Right ventricle myocardium superior (tissue), 1 donor: ENCODE measurements around the gene SFTPA2. TPM values are rescaled to one million over a fixed set of nuclear protein-coding genes. Genes with fewer than 3 reads are reported as not detected.
A peak's percentile ranks its signal among the peaks of the same experiment; 100 is the strongest.
"Not testable (repeated sequence)": the region's sequence is repeated elsewhere in the genome, so short reads cannot be mapped to it uniquely, and the experiment has no call there.

ENCODE experiments used
- ATAC-seq: fragments of 200-7000 bp; cut with Tn5 transposase; one replicate; pipeline ENCODE4 v1.9.1; 2020; ENCODE audit warnings: mild to moderate bottlenecking; ENCODE audit not compliant: poor library complexity
- DNase-seq: peaks from one replicate; pipeline ENCODE4 v3.0.0-alpha.2; 2020
- intact Hi-C: fragments of 100-400 bp; cut with DNase I; formaldehyde crosslinking; loops from one replicate; pipeline ENCODE4 v1.11.2; 2022
- total RNA-seq: library from RNA; stranded (reverse); fragmentation: NEBNext Ultra II Directional; extraction: Animal tissue kit (Norgen Biotek cat#: 25700); gene quantifications from one replicate; pipeline ENCODE4 v1.2.1, GENCODE V29; 2021
- donor health status: DM: no; HTN: yes; CAD: no; lungs with severe emphysema.

Gene SFTPA2
- total RNA-seq, 1 donor from 2014 or later, result 0.27 TPM

- intact Hi-C loops, result loop anchor here (10.0 kb wide), 1 partner anchor 371 kb away; no protein-coding TSS in a partner anchor
- DNase-seq (no peak), ATAC-seq (no peak)
Measured at GRCh38 chr10:79563426-79563825, 3.2 kb upstream of the SFTPA2 start.

- peak; percentile 80 for DNase-seq
- ATAC-seq, result peak; percentile 92
- intact Hi-C loops, result loop anchor here (10.0 kb wide), 1 partner anchor 373 kb away; no protein-coding TSS in a partner anchor
Measured at GRCh38 chr10:79562135-79562756, 2.0 kb upstream of the SFTPA2 start.

GRCh38 chr10:79561257-79561656 is 1.1 kb upstream of the SFTPA2 start:
- ATAC-seq (no peak), DNase-seq (no peak)
- intact Hi-C loops, result loop anchor here (10.0 kb wide), 1 partner anchor 374 kb away; no protein-coding TSS in a partner anchor

GRCh38 chr10:79559726-79560125 is 481 bp downstream of the SFTPA2 start:
- no peak for ATAC-seq
- DNase-seq, result no peak

GRCh38 chr10:79556961-79557360 is 3.2 kb downstream of the SFTPA2 start:
- DNase-seq, intact Hi-C loops, ATAC-seq: not testable (repeated sequence)

More at GRCh38 chr10:79559726-79560125, 481 bp downstream of the SFTPA2 start:
- intact Hi-C loops, result loop anchor here (10.0 kb wide), 1 partner anchor 375 kb away; no protein-coding TSS in a partner anchor

- DNase-seq (no peak), ATAC-seq (no peak)
- intact Hi-C loops, result no loop called here
Measured at GRCh38 chr10:79555354-79556309, 4.6 kb downstream of the SFTPA2 start.

- DNase-seq, result no peak
- ATAC-seq, result peak; percentile 34
- intact Hi-C loops, result no loop called here
Measured at GRCh38 chr10:79552143-79552542, 8.1 kb downstream of the SFTPA2 start.

GRCh38 chr10:79547973-79548372 is 12.2 kb downstream of the SFTPA2 start:
- no peak for DNase-seq
- no peak for ATAC-seq
- intact Hi-C loops, result no loop called here

GRCh38 chr10:79547128-79547527 is 13.1 kb downstream of the SFTPA2 start:
- intact Hi-C loops, DNase-seq, ATAC-seq: not testable (repeated sequence)

- intact Hi-C loops, result not testable (repeated sequence)
Measured at GRCh38 chr10:79544926-79545659, 15.1 kb downstream of the SFTPA2 start.

GRCh38 chr10:79544408-79544807 is 15.8 kb downstream of the SFTPA2 start:
- ATAC-seq, intact Hi-C loops, DNase-seq: not testable (repeated sequence)

More at GRCh38 chr10:79544926-79545659, 15.1 kb downstream of the SFTPA2 start:
- ATAC-seq, DNase-seq: not testable (repeated sequence)

- intact Hi-C loops, result no loop called here
- ATAC-seq, result no peak
Measured at GRCh38 chr10:79542626-79543025, 17.6 kb downstream of the SFTPA2 start.

GRCh38 chr10:79540930-79541329 is 19.3 kb downstream of the SFTPA2 start:
- ATAC-seq, DNase-seq, intact Hi-C loops: not testable (repeated sequence)

More at GRCh38 chr10:79542626-79543025, 17.6 kb downstream of the SFTPA2 start:
- no peak for DNase-seq

- intact Hi-C loops, ATAC-seq, DNase-seq: not testable (repeated sequence)
Measured at GRCh38 chr10:79538311-79538710, 21.9 kb downstream of the SFTPA2 start.

- intact Hi-C loops, DNase-seq, ATAC-seq: not testable (repeated sequence)
Measured at GRCh38 chr10:79533903-79534175, 26.4 kb downstream of the SFTPA2 start.

- peak; percentile 31 for ATAC-seq
- DNase-seq, intact Hi-C loops: not testable (repeated sequence)
Measured at GRCh38 chr10:79533142-79533902, 26.9 kb downstream of the SFTPA2 start.

GRCh38 chr10:79528261-79528660 is 31.9 kb downstream of the SFTPA2 start:
- ATAC-seq, DNase-seq, intact Hi-C loops: not testable (repeated sequence)
